GM12864 (cell line): Measurements from ENCODE around the gene ALOX5.
"Not testable (repeated sequence)": the region's sequence is repeated elsewhere in the genome, so short reads cannot be mapped to it uniquely, and the experiment has no call there.

Experiments used
- DNase-seq: peaks from one replicate; pipeline ENCODE4 v3.0.0-alpha.2; 2011; ENCODE audit warnings: low read depth
- H3K4me3 ChIP-seq: 2 replicates; pipeline ENCODE4 v1.5.1; 2011; ENCODE audit warnings: mild to moderate bottlenecking, low read depth, low read length, control low read depth
- CTCF ChIP-seq: IDR thresholded peaks from 2 replicates; pipeline ENCODE4 v1.5.1; 2011; ENCODE audit warnings: low read depth, mild to moderate bottlenecking, moderate library complexity, low read length, control low read depth, inconsistent platforms; ENCODE audit errors: missing control alignments

Gene ALOX5

DNA sequence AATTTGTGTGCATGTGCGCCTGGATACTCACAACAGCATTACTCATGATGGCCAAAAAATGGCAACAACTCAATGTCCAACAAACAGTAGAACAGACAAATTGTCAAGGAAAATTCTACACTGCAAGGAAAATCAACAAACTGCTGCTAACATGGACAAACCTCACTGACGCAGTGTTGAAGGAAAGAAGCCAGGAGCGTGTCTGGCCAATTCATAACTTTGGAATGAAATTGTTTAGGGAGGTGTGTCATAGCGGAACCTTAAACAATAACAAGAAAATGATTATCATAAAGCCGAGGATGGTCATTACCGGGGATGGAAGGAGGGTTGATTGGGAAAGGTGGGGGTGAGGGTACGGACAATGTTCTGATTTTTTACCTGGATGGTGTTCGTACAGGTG is 29.1 kb downstream of the ALOX5 start:
- no peak for TF ChIP-seq CTCF
- H3K4me3 ChIP-seq: no peak overlapping the region
- DNase-seq: no peak

- H3K4me3 ChIP-seq: no peak overlapping the region
- TF ChIP-seq CTCF: no peak
- no peak for DNase-seq
Measured at GRCh38 chr10:45404087-45404769, 30.2 kb downstream of the ALOX5 start.

- no peak for DNase-seq
- no peak for TF ChIP-seq CTCF
Measured at GRCh38 chr10:45404770-45405120, 30.7 kb downstream of the ALOX5 start.

GRCh38 chr10:45407542-45407941 is 33.5 kb downstream of the ALOX5 start:
- no peak for TF ChIP-seq CTCF
- no peak for DNase-seq
- H3K4me3 ChIP-seq: no peak overlapping the region

More at GRCh38 chr10:45404770-45405120, 30.7 kb downstream of the ALOX5 start:
- no peak overlapping the region for H3K4me3 ChIP-seq

DNA sequence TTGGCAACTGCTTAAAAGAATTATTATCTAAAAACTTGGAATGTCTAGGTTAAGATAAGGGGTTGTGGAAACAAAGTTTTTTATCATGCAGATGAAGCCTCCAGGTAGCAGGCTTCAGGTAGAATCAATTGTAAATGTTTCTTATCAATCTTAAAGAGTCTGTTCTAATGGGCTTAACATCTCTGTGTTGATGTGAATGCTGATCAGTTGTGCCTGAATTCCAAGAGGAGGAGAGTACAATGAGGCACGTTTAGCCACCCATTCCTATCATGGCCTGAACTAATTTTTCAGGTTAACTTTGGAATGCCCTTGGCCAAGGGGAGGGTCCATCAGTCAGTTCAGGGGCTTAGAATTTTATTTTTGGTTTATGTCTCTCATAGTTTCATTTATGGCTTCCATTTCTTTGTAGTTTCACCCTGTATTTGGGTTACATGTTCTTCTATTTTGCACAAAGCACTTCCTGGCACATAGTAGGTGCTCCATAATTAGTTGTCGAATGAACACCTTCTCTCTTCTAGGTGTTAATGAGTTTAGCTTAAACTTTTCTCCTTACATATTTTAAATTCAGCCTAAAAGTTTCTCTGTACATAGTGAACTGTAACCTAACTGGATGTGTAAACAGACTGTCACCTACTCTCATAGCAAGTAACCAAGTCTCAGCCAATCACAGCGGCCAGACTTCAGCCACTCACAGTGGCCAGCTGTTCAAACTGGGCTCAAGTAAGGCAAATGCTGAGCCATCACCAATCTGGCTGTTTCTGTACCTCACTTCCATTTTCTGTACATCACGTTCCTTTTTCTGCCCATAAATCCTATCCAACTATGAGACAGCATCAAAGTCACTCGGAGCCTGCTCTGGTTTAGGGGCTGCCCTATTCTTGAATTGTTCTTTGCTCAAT is 34.7 kb downstream of the ALOX5 start:
- DNase-seq: no peak
- H3K4me3 ChIP-seq: no peak overlapping the region
- TF ChIP-seq CTCF: no peak

GRCh38 chr10:45409347-45409746 is 35.3 kb downstream of the ALOX5 start:
- H3K4me3 ChIP-seq, DNase-seq: not testable (repeated sequence)

DNA sequence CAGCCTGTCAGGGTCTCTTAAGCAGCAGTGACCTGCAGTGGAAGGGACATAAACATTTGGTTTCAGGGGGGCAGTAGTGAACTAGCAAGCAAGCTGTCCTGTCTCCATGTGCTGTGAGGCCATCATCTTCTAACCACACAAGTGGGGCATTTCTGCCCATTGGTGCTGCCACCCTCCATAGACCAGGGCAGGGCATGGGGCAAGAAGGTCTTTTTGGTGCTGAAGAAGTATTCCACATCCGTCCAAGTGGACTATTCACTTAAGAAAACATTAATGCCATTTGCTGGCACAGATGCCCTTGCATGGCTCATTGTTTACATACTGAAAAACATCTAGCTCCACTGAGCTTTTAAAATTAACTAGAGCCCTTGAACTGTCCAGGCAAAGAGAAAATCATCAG is 35.8 kb downstream of the ALOX5 start:
- DNase-seq: no peak
- no peak for TF ChIP-seq CTCF
- no peak overlapping the region for H3K4me3 ChIP-seq
